H9 (cell line): ENCODE results near the gene NEUROD6. TPM values are rescaled to one million over a fixed set of nuclear protein-coding genes. Genes with fewer than 3 reads are reported as not detected.
A peak's percentile ranks its signal among the peaks of the same experiment; 100 is the strongest.

Experiments used
- DNase-seq: peaks from one replicate; pipeline ENCODE4 v3.0.0-alpha.2; 2017
- H2AFZ ChIP-seq: one replicate; pipeline ENCODE4 v1.6.1; 2013; ENCODE audit warnings: mild to moderate bottlenecking, low read length, control low read depth, moderate library complexity
- H2AK5ac ChIP-seq: 2 replicates; pipeline ENCODE4 v1.6.1; 2013; ENCODE audit warnings: low read length, control low read depth, mixed read lengths; ENCODE audit not compliant: insufficient read length
- H2BK120ac ChIP-seq: one replicate; pipeline ENCODE4 v1.6.1; 2013; ENCODE audit warnings: low read depth, mild to moderate bottlenecking, low read length, control low read depth, inconsistent platforms; ENCODE audit not compliant: poor library complexity, severe bottlenecking
- H2BK12ac ChIP-seq: 2 replicates; pipeline ENCODE4 v1.6.1; 2013; ENCODE audit warnings: low read length, control low read depth, mixed read lengths, low read depth; ENCODE audit not compliant: insufficient read length
- H2BK15ac ChIP-seq: 2 replicates; pipeline ENCODE4 v1.6.1; 2013; ENCODE audit warnings: low read depth, low read length, control low read depth
- H2BK20ac ChIP-seq: one replicate; pipeline ENCODE4 v1.6.1; 2013; ENCODE audit warnings: low read depth, mild to moderate bottlenecking, low read length, control low read depth, inconsistent platforms; ENCODE audit not compliant: poor library complexity, severe bottlenecking
- H2BK5ac ChIP-seq: 2 replicates; pipeline ENCODE4 v1.6.1; 2013; ENCODE audit warnings: low read length, control low read depth, mixed read lengths; ENCODE audit not compliant: insufficient read length
- H3K14ac ChIP-seq: 2 replicates; pipeline ENCODE4 v1.6.1; 2013; ENCODE audit warnings: low read length, control low read depth; ENCODE audit not compliant: insufficient read depth
- H3K18ac ChIP-seq: 2 replicates; pipeline ENCODE4 v1.6.1; 2013; ENCODE audit warnings: low read depth, mild to moderate bottlenecking, mixed read lengths, low read length, control low read depth; ENCODE audit not compliant: insufficient read length
- H3K23ac ChIP-seq: 2 replicates; pipeline ENCODE4 v1.6.1; 2013; ENCODE audit warnings: low read length, control low read depth, mixed read lengths, low read depth; ENCODE audit not compliant: insufficient read length
- H3K23me2 ChIP-seq: 2 replicates; pipeline ENCODE4 v1.6.1; 2013; ENCODE audit warnings: low read depth, mild to moderate bottlenecking, mixed read lengths, low read length, control low read depth; ENCODE audit not compliant: insufficient read length, poor library complexity, severe bottlenecking
- H3K27ac ChIP-seq: 2 replicates; pipeline ENCODE4 v1.5.1; 2013; ENCODE audit warnings: low read length, control low read depth, mixed read lengths, low read depth; ENCODE audit not compliant: insufficient read length
- H3K27me3 ChIP-seq: 2 replicates; pipeline ENCODE4 v1.6.1; 2013; ENCODE audit warnings: low read length, control low read depth, inconsistent platforms; ENCODE audit not compliant: insufficient read depth
- H3K4ac ChIP-seq: 2 replicates; pipeline ENCODE4 v1.6.1; 2013; ENCODE audit warnings: low read depth, mild to moderate bottlenecking, control low read depth, inconsistent platforms, low read length, moderate library complexity
- H3K4me1 ChIP-seq: 2 replicates; pipeline ENCODE4 v1.6.1; 2013; ENCODE audit warnings: low read length, control low read depth, inconsistent platforms; ENCODE audit not compliant: insufficient read depth
- H3K4me2 ChIP-seq: 2 replicates; pipeline ENCODE4 v1.6.1; 2013; ENCODE audit warnings: low read length, control low read depth, mixed read lengths; ENCODE audit not compliant: insufficient read length, insufficient read depth
- H3K56ac ChIP-seq: 2 replicates; pipeline ENCODE4 v1.6.1; 2013; ENCODE audit warnings: low read depth, mild to moderate bottlenecking, mixed read lengths, low read length, control low read depth; ENCODE audit not compliant: insufficient read length
- H3K79me1 ChIP-seq: 2 replicates; pipeline ENCODE4 v1.6.1; 2013; ENCODE audit warnings: low read depth, mild to moderate bottlenecking, moderate library complexity, low read length, control low read depth, inconsistent platforms; ENCODE audit not compliant: insufficient read depth, poor library complexity, severe bottlenecking
- H3K79me2 ChIP-seq: 2 replicates; pipeline ENCODE4 v1.6.1; 2013; ENCODE audit warnings: low read length, control low read depth, inconsistent platforms; ENCODE audit not compliant: insufficient read depth
- H3K9ac ChIP-seq: 2 replicates; pipeline ENCODE4 v1.6.1; 2013; ENCODE audit warnings: low read length, control low read depth, mixed read lengths; ENCODE audit not compliant: insufficient read length; ENCODE audit errors: extremely low read depth
- H3K9me3 ChIP-seq: one replicate; pipeline ENCODE4 v1.6.1; 2013; ENCODE audit warnings: low read depth, low read length, inconsistent platforms; ENCODE audit not compliant: control insufficient read depth
- H3T11ph ChIP-seq: one replicate; pipeline ENCODE4 v1.6.1; 2013; ENCODE audit warnings: mild to moderate bottlenecking, low read length, control low read depth, inconsistent platforms
- H4K20me1 ChIP-seq: one replicate; pipeline ENCODE4 v1.6.1; 2013; ENCODE audit not compliant: control insufficient read depth, insufficient read length, insufficient read depth
- H4K5ac ChIP-seq: 2 replicates; pipeline ENCODE4 v1.6.1; 2013; ENCODE audit warnings: low read depth, mild to moderate bottlenecking, mixed read lengths, low read length, control low read depth; ENCODE audit not compliant: insufficient read length
- H4K8ac ChIP-seq: replicated peaks from 2 replicates; pipeline ENCODE4 v1.6.1; 2013; ENCODE audit warnings: low read length, control low read depth, mixed read lengths, low read depth; ENCODE audit not compliant: insufficient read length
- H4K91ac ChIP-seq: 2 replicates; pipeline ENCODE4 v1.6.1; 2013; ENCODE audit warnings: low read depth, mild to moderate bottlenecking, moderate library complexity, mixed read lengths, low read length, control low read depth; ENCODE audit not compliant: insufficient read length
- H3K27ac Mint-ChIP-seq, 3 experiments: 2 replicates in 2 of 3; 3 replicates in 1 of 3; pipeline ENCODE4 v1.8.0; 2020 to 2021; ENCODE audit warnings: mixed read lengths in 3 of 3, mild to moderate bottlenecking in 1 of 3, moderate library complexity in 1 of 3
- H3K27me3 Mint-ChIP-seq: 2 replicates; pipeline ENCODE4 v1.8.0; 2021; ENCODE audit warnings: low read depth, mild to moderate bottlenecking, moderate library complexity, mixed read lengths
- H3K36me3 Mint-ChIP-seq, 3 experiments: 2 replicates in 2 of 3; 3 replicates in 1 of 3; pipeline ENCODE4 v1.8.0; 2020 to 2021; ENCODE audit warnings: low read depth in 3 of 3, mixed read lengths in 3 of 3; ENCODE audit not compliant: insufficient read depth in 1 of 3
- H3K4me1 Mint-ChIP-seq, 2 experiments: 2 replicates each; pipeline ENCODE4 v1.8.0; 2020; ENCODE audit warnings: mixed read lengths in 2 of 2
- H3K4me3 Mint-ChIP-seq, 2 experiments: 2 replicates in 1 of 2; 3 replicates in 1 of 2; pipeline ENCODE4 v1.8.0; 2020 to 2021; ENCODE audit warnings: mild to moderate bottlenecking in 2 of 2, mixed read lengths in 2 of 2, moderate library complexity in 1 of 2
- H3K9me3 Mint-ChIP-seq, 2 experiments: 2 replicates in 1 of 2; 3 replicates in 1 of 2; pipeline ENCODE4 v1.8.0; 2020; ENCODE audit warnings: mild to moderate bottlenecking in 2 of 2, mixed read lengths in 2 of 2, moderate library complexity in 1 of 2
- CTCF ChIP-seq: fragments of 200-600 bp; sonication (generic); conservative IDR thresholded peaks from 3 replicates; pipeline ENCODE4 v1.8.0; 2021; ENCODE audit warnings: antibody characterized with exemption, mild to moderate bottlenecking
- WGBS: extraction: QIAGEN DNeasy Blood & Tissue Kit; methylation state at CpG from one replicate; pipeline ENCODE4 v1.1.7; 2013; ENCODE audit warnings: missing lambda C conversion rate, low lambda C conversion rate, mixed read lengths; ENCODE audit not compliant: insufficient read length; ENCODE audit errors: extremely low coverage; 5-methylcytosine and 5-hydroxymethylcytosine counted together
- total RNA-seq: library from RNA; stranded (reverse); gene quantifications from 2 replicates; pipeline ENCODE4 v1.2.1, GENCODE V29; 2021

Gene NEUROD6
- total RNA-seq, 1 experiment from 2014 or later, result not detected

- no peak overlapping the region for H2AK5ac ChIP-seq
- H3K27me3 Mint-ChIP-seq, result peaks cover 58% of the 10 kb centered on the region
- no peak overlapping the region for H2BK5ac ChIP-seq
- no peak overlapping the region for H4K5ac ChIP-seq
- H3K4me1 ChIP-seq, result no peaks in the 10 kb centered on the region
- no peaks in the 10 kb centered on the region for H3K9me3 ChIP-seq
- H3K56ac ChIP-seq, result no peak overlapping the region
- H4K8ac ChIP-seq, result no peak overlapping the region
- no peaks in the 10 kb centered on the region for H3K4me1 Mint-ChIP-seq
- H3K23me2 ChIP-seq, result no peaks in the 10 kb centered on the region
- no peak overlapping the region for H2BK120ac ChIP-seq
- H3K27ac ChIP-seq, result no peak overlapping the region
- no peak overlapping the region for H3K23ac ChIP-seq
- H3K27me3 ChIP-seq, result peaks cover 2% of the 10 kb centered on the region; the same call in 1 of the 2 replicates
- no peak overlapping the region for H2BK15ac ChIP-seq
- H3K79me1 ChIP-seq, result no peaks in the 10 kb centered on the region
- no peak overlapping the region for H3K4ac ChIP-seq
- no peak overlapping the region for H2BK12ac ChIP-seq
- no peaks in the 10 kb centered on the region; a peak in 1 of 7 replicates for H3K36me3 Mint-ChIP-seq
- H3T11ph ChIP-seq, result no peak overlapping the region
- peak overlapping the region; percentile 57 to 70 for H3K4me3 Mint-ChIP-seq
- no CpG with 5 or more reads among the region's 12 CpGs for WGBS
- TF ChIP-seq CTCF, result no peak
- H3K4me2 ChIP-seq, result peak overlapping the region; percentile 5
- DNase-seq, result peak; percentile 61
- H4K91ac ChIP-seq, result no peak overlapping the region
- H4K20me1 ChIP-seq, result no peaks in the 10 kb centered on the region
- H3K79me2 ChIP-seq, result no peaks in the 10 kb centered on the region
- no peak overlapping the region for H2AFZ ChIP-seq
- H3K27ac Mint-ChIP-seq, result no peak overlapping the region
- no peak overlapping the region for H3K9ac ChIP-seq
- no peak overlapping the region for H3K18ac ChIP-seq
- H3K14ac ChIP-seq, result no peak overlapping the region
- H2BK20ac ChIP-seq, result no peak overlapping the region
- no peaks in the 10 kb centered on the region for H3K9me3 Mint-ChIP-seq
These were observed 4.7 kb downstream of the NEUROD6 start for GRCh38 chr7:31335884-31336201.
